Kasumi-1 (cell line): ENCODE measurements around the gene SAE1.

Source experiments
- DNase-seq, 2 experiments: peaks; one replicate each; lab custom pipeline; 2025; lab: John Stamatoyannopoulos, UW

Gene SAE1

DNA sequence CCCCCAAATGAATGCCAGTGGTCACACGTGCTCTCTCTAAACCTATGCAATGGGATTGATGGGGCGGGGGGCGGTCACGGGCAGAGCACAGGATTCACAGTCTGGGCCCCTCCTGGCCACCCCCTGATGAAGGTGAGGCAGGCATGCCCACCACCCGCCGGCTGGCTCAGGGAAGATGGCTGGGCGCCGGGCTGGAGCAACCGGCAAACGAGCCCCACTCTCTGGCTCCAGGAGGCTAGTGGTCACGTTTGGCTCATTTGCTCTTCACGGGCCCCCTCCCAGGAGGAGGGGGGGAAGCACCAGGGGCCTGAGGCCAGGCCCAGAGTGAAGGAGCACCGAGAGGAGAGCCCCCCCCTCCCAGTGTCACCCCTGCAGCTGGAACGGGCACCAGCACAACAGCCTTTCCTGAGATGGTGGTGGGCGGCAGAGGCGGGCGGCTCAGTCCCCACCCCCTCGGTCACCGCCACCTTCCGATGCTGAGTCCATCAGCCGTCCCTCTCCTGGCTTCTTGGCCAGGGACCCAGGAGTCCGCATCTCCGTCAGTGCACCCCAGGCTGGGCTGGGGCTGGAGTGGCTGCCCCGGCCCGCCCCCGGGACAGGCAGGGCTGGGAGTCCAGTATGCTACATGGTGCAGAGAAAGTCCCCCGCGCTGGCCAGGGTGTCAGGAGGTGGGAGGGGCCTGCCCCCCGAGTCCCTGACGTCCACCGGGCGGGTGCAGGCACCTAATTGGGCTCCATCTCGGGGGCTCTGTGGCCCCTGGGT, 90.6 kb downstream of the SAE1 start:
- no peak for DNase-seq

DNA sequence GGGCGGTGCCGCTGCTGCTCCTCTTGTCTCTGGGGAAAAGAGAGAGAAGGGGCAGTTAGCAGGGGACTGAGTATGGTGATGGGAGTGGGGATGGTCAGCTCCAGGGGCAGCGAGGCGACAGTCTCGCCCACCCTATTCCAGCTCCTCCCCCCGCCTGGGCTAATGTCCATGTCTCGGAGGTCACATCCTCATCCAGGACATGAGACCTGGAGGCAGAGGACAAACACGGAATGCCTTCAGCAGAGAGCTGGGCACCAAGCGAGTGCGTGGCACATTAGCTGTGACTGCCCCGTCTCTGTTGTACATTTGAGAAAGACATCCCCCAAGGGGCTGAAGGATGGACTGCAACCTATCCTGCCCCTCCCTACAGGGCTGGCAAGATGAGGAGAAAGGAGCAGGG, 91.3 kb downstream of the SAE1 start:
- no peak for DNase-seq

DNA sequence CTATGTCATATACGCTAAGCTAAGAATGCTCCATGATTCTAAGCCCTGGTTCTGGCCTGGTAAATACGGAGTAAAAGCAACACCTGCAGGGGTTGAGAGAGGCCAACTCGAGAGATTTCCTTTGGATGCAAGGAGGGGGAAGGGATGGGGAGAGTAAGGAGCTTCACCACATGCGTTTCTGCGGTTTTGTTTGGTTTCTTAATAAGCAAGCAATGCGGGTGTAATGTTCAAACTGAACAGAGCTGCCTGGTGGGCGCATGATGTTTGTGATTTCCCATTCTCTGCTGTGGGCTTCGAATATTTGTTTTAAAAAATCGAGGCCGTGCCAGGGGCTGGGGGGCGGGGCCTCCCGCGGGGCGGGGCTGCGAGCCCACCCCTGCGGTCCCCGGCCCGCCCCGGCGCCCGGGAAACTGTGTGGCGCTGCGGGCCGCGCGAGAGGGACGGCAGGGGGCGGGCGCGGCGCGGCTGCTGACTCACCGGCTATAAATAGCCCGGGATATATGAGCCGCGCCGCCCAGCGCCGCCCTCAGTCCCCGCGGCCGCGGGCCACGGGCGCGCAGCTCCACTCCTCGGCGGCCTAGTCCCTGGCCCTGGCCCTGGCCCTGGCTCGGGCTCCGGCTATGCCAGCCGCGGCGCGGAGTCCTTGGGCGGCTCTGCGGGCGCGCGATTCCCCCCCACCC, 95.3 kb downstream of the SAE1 start:
- peak; percentile 55 to 64 for DNase-seq

DNA sequence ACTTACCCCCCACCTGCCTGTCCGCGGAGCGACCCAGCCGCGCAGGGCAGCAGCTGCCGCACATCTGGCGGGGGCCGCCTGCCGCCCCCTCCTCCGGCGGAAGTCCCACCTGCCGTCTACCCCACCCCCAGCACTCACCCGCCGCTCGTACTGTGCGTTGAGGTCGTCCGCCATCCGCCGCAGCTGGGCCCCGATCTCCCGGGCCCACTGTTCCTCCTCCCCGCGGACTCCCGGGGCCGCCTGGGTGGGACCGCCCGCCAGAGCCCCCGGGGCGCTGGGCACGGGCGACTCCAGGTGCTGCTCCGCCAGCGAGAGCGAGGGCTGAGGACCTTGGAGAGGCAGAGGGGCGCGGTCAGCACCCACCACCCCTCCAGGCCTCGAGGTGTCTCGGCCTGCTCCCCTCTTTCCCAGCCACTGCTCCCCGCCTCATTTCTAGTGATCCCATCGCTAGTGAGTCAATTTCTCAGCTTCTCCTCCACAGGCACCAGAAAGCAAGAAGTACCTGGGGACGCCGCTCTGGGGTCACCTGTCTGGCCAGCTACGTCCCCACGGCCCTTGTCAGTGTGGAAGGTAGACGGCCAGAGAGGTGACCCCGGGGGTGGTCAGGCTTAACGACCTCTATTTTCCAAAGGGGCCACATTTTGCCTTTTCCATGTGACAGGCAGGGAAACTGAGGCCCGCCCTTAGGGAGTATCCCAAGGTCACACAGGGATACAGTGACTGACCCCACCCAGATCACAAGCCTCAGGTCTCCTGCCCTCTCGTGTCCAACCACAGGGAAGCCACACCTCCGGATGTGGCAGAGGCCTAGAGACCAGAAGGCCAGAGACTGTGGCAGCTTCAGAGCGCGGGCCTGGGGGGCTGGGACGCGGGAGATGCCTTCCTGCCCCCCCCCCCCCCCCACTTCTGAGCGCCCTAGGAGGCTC, 96.1 kb downstream of the SAE1 start:
- DNase-seq: peak; percentile 15 to 17

DNA sequence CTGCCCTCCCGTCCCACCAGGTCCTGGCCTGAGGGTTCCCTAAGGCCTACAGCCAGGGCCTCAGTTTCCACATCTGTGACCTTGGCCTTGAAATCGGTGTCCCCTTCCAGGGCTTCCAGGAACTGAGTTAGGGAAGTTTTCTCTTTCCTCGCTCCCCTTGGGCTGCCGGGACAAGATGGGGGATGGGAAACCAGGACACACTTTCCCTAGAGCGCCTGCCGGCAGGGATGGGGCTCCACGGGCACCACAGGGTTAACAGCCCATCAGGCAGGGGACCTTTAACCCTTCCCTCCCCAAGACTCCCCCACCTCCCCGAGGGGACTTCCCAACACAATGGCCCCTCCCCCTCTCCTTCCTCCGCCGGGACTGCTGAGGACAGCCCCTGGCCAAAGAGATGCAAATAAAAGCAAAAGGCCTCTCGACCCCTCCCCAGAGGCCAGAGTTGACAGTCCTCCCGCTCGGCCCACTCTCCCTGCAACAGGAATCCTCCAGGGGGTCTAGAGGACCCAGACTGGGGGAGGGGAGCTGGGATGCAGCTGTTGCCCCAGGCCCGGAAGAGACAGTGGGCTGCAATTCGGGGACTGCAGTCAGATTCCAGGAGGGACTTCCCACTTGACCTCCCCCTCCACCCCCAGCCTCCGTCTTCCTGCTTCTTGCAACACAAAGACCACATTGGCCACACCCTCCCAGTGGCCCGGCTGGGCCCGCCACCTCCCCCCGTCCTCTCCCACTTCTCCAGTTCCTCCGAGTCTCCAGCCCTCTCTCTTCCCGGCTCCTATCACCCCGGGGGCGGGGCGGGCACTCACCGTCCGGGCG, 96.9 kb downstream of the SAE1 start:
- peak; percentile 49 to 54 for DNase-seq

DNA sequence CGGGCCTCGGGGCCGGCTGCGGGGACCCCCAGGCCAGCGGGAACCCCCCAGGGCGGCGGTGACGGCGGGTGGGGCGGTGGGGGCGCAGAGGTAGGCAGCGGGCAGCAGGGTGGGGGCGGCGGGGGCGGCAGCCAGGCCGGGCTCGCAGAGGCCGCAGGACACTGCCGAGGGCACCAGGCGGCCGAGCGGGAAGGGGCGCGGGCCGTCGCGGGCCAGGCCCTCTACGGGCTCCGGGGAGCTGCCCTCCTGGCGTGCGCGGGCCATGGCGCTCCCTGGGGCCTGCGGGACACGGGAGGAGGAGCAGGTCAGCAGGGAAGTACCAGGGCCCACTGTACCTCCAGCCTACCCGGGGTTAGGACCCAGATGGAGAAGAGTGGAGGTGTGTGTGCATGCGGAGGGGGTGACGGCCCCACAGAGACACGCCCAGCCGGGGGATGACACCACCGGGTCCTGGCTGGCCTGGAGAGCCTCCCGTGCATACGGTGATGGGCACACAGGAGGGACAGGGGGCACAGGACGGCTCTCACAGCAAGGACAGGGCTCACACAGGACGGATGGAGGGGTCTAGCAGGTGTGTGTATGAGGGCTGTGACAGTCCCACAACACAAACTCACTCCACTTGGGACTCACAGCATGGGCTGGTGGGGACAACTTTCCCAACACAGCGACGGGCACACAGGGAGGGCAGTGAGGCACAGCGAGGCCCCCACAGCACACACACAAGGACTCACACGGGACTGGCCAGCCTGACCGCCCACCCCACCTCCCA, 97.7 kb downstream of the SAE1 start:
- no peak for DNase-seq

DNA sequence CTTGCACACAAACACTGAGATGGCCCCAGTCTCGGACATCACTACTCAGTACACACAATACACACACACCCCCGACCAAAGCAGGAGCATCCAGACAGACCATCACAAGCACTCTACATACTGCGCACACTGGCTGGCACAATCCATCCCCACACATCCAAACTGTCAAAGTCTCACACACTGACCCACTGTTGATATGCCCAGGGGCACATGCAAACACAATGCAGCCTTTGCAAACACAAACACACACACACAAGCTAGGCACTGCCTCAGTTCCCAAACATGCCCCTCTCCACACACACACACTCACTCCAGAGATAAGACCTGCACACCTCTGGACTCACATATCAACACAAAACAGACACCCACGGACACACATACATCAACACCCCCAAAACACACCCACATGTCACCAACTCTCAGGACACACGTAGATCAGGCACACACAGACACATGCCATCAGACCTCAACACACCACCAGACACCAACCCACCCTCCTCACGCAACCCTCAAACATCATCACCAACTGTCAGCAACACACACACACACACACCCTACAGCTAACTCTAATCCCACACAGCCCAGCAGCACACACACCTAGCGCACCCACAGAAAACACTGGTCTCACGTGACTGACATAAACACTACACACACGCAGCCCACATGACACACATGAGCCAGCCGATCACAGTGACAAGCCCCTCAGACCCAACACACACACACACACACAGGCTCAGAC, 98.5 kb downstream of the SAE1 start:
- DNase-seq: no peak

DNA sequence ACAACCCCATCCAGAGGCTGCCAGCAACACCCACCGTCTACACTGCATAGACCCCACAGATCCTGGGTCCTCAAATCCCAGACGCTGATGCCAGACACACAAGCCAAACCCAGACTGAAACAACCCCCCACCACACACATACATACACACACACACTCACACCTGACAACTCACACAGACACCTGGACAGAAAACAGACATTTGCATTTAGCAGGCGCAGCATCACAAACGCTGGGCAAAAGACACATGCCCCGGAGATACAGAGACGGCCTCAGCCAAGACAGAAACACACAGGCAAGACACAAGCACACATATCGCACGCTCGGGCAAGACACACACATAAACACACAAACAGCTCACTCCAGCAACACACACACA, 99.0 kb downstream of the SAE1 start:
- DNase-seq: peak in 1 of 2 experiments; percentile 21

DNA sequence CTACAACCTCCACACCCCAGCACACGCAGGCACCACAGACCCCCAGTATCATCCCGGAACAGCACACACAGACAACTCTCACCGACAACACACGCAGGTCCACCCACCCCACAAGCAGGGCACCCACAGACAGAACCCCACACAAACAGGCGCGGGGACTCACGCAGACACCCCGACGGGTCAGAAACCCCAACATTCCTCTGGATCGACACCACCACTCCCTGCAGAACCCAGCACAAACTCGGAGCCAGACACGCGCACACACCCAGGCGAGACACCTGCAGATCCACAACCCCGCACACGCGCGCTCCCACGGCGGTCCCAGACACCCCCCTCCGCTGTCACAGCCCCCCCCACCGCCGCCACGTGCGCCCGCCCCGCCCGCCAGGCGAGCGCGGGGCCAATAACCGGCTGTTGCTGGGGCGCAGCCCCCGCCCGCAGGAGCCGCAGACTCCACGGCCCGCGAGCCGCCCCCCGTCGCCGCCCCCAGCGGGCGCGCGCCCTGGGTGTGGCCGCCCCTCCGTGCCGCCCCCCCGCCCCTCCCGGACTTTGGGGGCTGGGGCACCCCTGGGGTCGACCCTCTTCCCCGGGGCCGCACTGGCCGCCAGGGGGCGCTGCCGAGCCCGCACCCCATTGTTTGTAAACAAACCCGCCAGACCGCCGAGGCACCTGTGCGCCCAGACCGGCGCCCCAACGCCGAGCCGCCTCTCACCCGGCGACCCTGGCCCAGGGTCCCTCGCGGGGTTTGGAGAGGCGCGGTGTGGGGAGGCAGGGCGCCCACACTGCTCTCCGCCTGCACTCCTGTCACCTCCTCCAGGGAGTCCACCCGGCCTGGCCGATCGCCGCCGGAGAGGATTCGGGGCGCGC, 99.7 kb downstream of the SAE1 start:
- DNase-seq: peak in 1 of 2 experiments; percentile 11

DNA sequence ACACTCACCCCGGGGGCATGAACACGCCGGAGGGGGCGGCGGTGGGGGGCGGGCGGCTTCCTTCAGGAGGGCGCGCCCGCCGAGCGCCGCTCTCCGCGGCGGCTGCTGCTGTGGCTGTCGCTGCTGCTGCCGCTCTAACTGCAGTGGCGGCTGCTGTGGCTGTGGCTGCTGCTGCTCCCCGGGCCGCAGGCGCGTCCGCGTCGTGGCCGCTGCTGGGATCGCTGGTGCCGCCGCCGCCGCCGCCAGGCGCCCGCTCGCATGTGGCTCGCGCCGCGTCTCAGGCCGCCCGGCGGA, 100.2 kb downstream of the SAE1 start, which contains the start of gene BBC3:
BBC3 (minus strand) TSS at position 279 of the 294 bp plus-strand sequence. CDS start 2,768 bp downstream, outside the sequence.
- no peak for DNase-seq

DNA sequence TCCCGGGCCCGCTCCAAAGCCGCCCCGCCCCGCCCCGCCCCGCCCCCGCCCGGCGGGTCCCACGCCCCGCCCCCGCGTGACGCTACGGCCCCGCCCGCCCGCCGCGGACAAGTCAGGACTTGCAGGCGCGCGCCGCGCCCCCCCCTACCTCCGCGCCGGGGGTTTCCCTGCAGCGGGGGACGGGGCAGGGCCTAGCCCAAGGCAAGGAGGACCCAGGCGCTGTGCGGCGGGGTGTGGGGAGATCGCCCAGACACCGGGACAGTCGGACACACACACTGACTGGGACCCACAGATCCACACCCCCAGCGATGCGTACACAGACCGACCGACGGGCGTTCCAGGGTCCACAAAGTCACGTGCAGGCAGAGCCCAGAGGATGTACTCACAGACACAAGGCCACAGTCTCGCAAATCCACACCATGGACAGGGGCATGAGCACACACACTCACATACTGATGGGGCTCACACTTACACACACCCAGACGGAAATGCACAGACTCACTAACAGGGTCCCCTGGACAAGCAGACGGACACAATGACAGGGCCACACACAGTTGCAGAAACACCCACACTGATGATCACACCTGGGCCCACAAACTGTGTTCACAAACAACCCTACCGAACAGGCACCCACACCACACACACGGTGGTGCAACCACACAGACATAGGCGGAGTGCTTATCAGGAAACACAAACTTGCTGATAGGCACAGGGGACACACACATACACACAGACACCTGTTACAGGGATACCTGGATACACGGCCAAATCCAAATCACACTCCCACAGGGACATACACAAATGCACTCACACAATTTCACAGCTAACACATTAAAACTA, 100.8 kb downstream of the SAE1 start:
- peak; percentile 19 to 39 for DNase-seq

DNA sequence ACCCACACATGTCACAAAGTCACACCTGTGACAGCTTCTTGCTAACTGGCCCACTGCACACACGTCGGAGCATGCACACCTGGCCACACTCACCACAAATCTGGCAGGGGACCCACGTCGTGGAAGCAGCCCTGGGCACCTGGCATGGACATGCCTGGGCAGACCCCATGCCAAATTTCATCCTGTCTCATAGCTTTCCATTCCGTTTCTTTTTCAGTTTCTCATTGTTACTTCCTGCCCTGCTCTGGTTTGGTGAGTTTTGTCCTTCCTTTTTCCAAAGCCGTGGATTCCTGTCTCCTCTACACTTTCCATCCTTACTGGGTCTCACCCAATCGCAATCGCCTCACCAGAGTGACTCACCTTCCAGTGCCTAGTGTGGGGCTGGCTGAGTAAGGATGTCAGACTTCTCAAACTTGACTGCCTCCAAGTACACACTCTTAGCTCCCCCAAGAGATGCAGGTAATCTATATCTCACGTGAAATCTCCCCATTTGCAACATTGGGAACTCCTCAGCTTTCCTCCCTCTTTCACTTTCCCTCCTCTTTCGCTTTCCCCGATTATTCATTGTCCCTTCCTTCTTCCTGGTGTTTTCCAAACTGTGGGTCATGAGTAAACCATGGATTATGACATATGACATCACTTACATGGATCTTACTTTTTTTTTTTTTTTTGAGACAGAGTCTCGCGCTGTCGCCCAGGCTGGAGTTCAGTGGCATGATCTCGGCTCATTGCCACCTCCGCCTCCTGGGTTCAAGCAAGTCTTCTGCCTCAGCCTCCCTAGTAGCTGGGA, 102.0 kb downstream of the SAE1 start:
- no peak for DNase-seq

DNA sequence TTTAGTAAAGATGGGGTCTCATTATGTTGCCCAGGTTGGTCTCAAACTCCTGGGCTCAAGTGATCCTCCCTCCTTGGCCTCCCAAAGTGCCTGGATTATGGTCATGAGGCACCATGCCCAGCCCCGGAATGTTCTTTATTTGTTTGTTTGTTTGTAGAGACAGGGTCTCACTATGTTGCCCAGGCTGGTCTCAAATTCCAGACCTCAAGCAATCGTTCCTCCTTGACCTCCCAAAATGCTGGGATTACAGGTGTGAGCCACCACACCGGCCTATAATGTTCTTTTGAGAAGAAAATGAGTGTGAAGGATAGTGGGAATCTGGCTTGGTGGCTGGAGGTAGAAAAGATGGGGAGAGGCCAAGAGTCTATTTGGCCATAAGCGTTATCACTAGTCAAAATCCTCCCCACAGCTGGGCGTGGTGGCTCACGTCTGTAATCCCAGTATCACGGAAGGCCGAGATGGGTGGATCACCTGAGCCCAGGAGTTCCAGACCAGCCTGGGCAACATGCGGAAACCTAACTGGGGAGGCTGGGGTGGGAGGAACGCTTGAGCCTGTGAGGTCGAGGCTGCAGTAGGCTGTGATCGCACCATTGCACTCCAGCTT, 105.5 kb downstream of the SAE1 start:
- no peak for DNase-seq

DNA sequence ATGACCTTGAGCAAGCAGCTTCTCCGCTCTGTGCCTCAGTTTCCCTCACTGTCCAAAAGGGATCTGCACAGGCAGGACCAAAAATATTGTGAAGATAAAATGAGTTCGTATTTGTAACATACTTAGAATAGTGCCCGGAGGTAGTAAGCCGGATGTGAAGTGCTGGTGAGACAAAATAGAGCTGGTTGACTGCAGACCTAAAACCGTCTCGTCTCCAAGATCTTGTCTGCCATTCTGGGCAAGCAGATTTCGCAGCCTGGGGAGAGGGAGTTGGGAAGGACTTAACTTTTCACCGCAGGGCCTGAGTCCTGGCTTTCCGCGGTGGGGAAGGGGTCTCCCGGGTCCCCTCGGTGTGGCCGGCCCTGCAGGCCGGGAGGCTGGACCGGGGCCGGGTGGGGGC, 108.5 kb downstream of the SAE1 start:
- no peak for DNase-seq

DNA sequence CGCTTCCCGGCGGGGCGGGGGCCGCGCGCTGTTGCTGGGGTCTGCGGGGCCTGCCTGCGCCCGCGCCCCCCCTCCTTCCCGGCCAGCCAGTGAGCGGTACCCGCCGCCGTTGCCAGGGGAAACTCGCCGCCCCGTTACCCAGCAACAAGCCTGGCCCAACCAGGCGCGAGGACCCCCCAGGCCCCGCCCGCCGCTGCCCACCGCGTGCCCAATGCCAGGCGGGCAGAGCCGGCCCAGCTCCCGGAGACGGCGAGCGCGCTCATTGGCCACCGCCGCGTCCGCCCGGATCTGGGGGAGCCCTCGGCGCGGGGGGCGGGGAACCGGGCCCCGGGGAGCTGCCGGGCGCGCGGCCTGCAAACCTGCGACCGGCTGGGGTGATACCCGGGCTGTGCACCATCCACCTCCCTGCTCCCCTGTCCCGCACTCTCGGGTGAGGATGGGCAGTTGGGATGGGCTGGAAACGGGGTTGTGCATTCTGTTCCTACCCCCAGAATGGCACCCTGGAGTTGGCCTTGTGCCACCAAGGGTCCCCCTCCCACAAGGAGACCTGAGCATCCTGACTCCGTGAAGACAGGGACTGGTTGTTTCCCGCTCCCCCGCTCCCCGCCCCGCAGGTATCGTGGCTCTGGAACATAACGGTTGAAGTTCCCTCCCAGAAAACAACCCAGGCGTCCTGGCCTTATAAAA, 109.1 kb downstream of the SAE1 start:
- DNase-seq: no peak

DNA sequence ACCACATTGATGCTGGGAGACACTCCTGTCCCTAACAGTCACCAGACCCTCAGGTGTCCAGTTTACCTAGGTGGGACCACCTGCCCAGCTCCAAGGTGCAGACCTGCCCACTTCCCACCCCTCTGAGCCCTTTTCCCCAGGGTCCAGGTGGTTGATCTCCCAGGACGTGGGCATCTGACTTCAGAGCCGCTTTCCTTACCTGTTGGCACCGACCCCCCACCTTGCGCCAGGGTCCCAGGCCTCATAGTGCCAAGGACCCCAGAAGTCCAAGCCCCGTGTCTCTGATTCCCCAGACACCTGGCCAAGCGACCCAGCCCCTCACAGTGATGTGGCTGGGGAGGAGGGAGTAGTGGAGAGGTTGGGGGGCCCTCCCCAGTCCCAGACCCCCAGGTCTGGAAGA, 109.9 kb downstream of the SAE1 start:
- no peak for DNase-seq
